ENCODE measurements around the gene AOPEP. TPM values are rescaled to one million over a fixed set of nuclear protein-coding genes. Genes with fewer than 3 reads are reported as not detected.

Gene AOPEP
- total RNA-seq, 1 donor from 2014 or later = 22.1 TPM

- peaks cover 6% of the 10 kb centered on the region for H3K36me3 Mint-ChIP-seq (ENCODE audit: low read depth, unreplicated experiment)
- peaks cover 5% of the 10 kb centered on the region for H3K27me3 Mint-ChIP-seq (ENCODE audit: unreplicated experiment)
- no peaks in the 10 kb centered on the region for H3K9me3 Mint-ChIP-seq (ENCODE audit: unreplicated experiment)
- H3K27ac Mint-ChIP-seq (ENCODE audit: unreplicated experiment) = no peak overlapping the region
- H3K4me3 Mint-ChIP-seq (ENCODE audit: unreplicated experiment) = no peak overlapping the region
- TF ChIP-seq CTCF (IDR thresholded peaks at IDR 0.05; ENCODE audit: unreplicated experiment) = no peak
- no peak for DNase-seq (ENCODE audit: low spot score)
- H3K4me1 Mint-ChIP-seq (ENCODE audit: unreplicated experiment) = peaks cover 30% of the 10 kb centered on the region
Measured at GRCh38 chr9:95094002-95094401, 367.5 kb downstream of the AOPEP start.

DNA sequence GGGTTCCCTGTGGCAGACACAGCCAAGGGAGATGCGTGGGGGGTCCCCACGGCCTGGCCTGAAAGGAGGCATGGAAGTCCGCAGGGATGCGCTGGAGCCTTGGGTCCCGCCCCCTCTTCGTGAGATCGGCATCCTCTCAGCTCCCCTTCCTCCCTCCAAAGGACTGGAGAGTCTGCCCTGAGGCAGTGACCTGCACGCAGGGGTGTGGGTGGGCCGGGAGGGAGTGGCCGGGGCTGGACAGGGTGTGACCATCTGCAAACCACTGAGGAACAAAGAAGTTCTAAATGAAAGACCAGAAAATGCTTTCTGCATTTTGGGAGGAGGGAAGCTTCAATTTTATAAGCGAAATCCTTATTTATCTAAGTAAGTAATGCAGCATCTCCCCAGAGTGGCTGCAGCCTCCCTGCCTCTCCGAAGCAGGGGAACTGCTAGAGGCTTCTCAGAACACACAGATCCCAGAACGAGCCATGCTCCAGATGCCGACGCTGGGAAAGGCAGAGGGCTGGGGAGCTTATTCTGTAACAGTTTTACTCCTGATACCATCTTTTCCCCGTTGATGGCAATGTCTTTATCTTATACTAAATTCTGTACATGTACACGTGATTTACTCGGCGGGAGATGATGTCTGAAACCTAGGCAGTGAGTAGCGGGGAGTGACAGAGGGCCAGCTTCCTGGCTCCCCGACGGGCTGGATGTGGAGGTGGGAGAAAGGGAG is 369.3 kb downstream of the AOPEP start:
- TF ChIP-seq CTCF (IDR thresholded peaks at IDR 0.05; ENCODE audit: unreplicated experiment) = no peak

DNA sequence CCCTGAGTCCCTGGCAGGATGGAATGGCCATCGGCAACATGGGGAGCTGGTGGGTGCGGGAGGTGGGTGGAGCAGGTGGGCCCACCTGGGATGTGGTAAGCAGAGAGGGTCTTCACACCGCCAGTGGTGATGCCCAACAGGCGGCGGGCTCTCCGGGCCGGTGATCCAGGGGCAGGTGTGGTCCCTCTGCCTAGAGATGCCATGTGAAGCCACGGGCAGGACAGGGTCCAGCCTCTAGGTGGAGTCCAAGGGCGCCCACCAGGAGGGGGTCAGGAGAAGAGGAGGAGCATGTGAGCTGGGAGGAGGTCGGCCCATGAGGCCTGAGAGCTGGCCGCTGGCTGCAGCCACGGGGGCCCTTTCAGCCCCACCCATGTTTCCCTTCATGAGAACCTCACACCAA is 369.9 kb downstream of the AOPEP start:
- Mint-ChIP-seq H3K4me3 (ENCODE audit: unreplicated experiment) (no peak overlapping the region), H3K9me3 (ENCODE audit: unreplicated experiment) (no peaks in the 10 kb centered on the region), H3K4me1 (ENCODE audit: unreplicated experiment) (peaks cover 30% of the 10 kb centered on the region), H3K36me3 (ENCODE audit: low read depth, unreplicated experiment) (peaks cover 6% of the 10 kb centered on the region), H3K27me3 (ENCODE audit: unreplicated experiment) (peaks cover 5% of the 10 kb centered on the region), H3K27ac (ENCODE audit: unreplicated experiment) (no peak overlapping the region)
- TF ChIP-seq CTCF (IDR thresholded peaks at IDR 0.05; ENCODE audit: unreplicated experiment) = no peak
- no peak for DNase-seq (ENCODE audit: low spot score)

More for the DNA sequence above, 369.3 kb downstream of the AOPEP start:
- H3K4me3 Mint-ChIP-seq (ENCODE audit: unreplicated experiment) = no peak overlapping the region
- H3K9me3 Mint-ChIP-seq (ENCODE audit: unreplicated experiment) = no peaks in the 10 kb centered on the region
- no peak overlapping the region for H3K27ac Mint-ChIP-seq (ENCODE audit: unreplicated experiment)
- peaks cover 5% of the 10 kb centered on the region for H3K27me3 Mint-ChIP-seq (ENCODE audit: unreplicated experiment)
- no peak for DNase-seq (ENCODE audit: low spot score)
- H3K36me3 Mint-ChIP-seq (ENCODE audit: low read depth, unreplicated experiment) = peaks cover 6% of the 10 kb centered on the region
- H3K4me1 Mint-ChIP-seq (ENCODE audit: unreplicated experiment) = peaks cover 30% of the 10 kb centered on the region

- no peak for DNase-seq (ENCODE audit: low spot score)
- Mint-ChIP-seq H3K4me3 (ENCODE audit: unreplicated experiment) (no peak overlapping the region), H3K4me1 (ENCODE audit: unreplicated experiment) (peaks cover 30% of the 10 kb centered on the region), H3K36me3 (ENCODE audit: low read depth, unreplicated experiment) (peaks cover 6% of the 10 kb centered on the region), H3K27me3 (ENCODE audit: unreplicated experiment) (peaks cover 5% of the 10 kb centered on the region), H3K27ac (ENCODE audit: unreplicated experiment) (no peak overlapping the region), H3K9me3 (ENCODE audit: unreplicated experiment) (no peaks in the 10 kb centered on the region)
- TF ChIP-seq CTCF (IDR thresholded peaks at IDR 0.05; ENCODE audit: unreplicated experiment) = no peak
Measured at GRCh38 chr9:95096807-95097206, 370.3 kb downstream of the AOPEP start.

DNA sequence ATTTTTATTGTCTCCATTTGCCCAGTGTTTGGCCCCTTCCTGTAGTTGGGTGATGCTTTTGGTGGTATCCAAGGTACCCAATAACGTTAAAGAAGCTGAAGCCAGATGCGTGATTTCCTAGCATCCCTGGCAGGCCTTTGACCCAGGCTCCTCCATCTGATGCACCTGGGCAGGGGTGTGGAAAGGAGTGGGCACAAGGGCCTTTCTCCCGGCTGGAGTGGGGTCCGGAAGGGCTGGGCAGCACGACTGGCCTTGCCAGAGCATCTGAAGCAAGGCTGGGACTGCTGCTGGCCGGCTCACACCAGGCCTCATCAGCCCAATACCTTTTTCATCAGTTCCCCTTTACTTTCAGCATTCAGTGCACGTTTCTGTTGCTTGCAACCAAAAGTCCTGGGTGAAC is 370.8 kb downstream of the AOPEP start:
- peaks cover 6% of the 10 kb centered on the region for H3K36me3 Mint-ChIP-seq (ENCODE audit: low read depth, unreplicated experiment)
- H3K27ac Mint-ChIP-seq (ENCODE audit: unreplicated experiment) = no peak overlapping the region
- no peak for DNase-seq (ENCODE audit: low spot score)
- H3K9me3 Mint-ChIP-seq (ENCODE audit: unreplicated experiment) = no peaks in the 10 kb centered on the region
- H3K27me3 Mint-ChIP-seq (ENCODE audit: unreplicated experiment) = peaks cover 5% of the 10 kb centered on the region
- TF ChIP-seq CTCF (IDR thresholded peaks at IDR 0.05; ENCODE audit: unreplicated experiment) = no peak
- H3K4me3 Mint-ChIP-seq (ENCODE audit: unreplicated experiment) = no peak overlapping the region
- peaks cover 30% of the 10 kb centered on the region for H3K4me1 Mint-ChIP-seq (ENCODE audit: unreplicated experiment)
